Measurements from ENCODE around the gene CNNM2.

The CNNM2 gene

GRCh38 chr10:103106539-103106938 lies 188.4 kb downstream of the CNNM2 start:
- Histone ChIP-seq H3K9me3 (ENCODE audit: control insufficient read depth, insufficient read depth, low read depth, low read length) (no peaks in the 10 kb centered on the region), H3K36me3 (ENCODE audit: control insufficient read depth, insufficient read depth, low read length) (peaks cover 27% of the 10 kb centered on the region), H3K4me3 (ENCODE audit: low read depth, low read length) (no peak overlapping the region), H3K4me1 (ENCODE audit: control insufficient read depth, insufficient read depth, low read length) (peaks cover 14% of the 10 kb centered on the region), H3K27me3 (ENCODE audit: control insufficient read depth, insufficient read depth, low read length) (no peaks in the 10 kb centered on the region), H3K27ac (ENCODE audit: low read depth, low read length) (no peak overlapping the region), H3K9ac (ENCODE audit: low read length) (no peak overlapping the region)

- H3K4me1 ChIP-seq (ENCODE audit: control insufficient read depth, insufficient read depth, low read length): peaks cover 15% of the 10 kb centered on the region
- H3K9me3 ChIP-seq (ENCODE audit: control insufficient read depth, insufficient read depth, low read depth, low read length): no peaks in the 10 kb centered on the region
- no peak overlapping the region for H3K4me3 ChIP-seq (ENCODE audit: low read depth, low read length)
- H3K9ac ChIP-seq (ENCODE audit: low read length): no peak overlapping the region
- H3K27me3 ChIP-seq (ENCODE audit: control insufficient read depth, insufficient read depth, low read length): no peaks in the 10 kb centered on the region
- H3K27ac ChIP-seq (ENCODE audit: low read depth, low read length): no peak overlapping the region
- H3K36me3 ChIP-seq (ENCODE audit: control insufficient read depth, insufficient read depth, low read length): peaks cover 12% of the 10 kb centered on the region; the same call in 1 of the 2 replicates
Measured at GRCh38 chr10:103109821-103110220, 191.7 kb downstream of the CNNM2 start.

- Histone ChIP-seq H3K27ac (ENCODE audit: low read depth, low read length) (no peak overlapping the region), H3K9ac (ENCODE audit: low read length) (no peak overlapping the region), H3K4me1 (ENCODE audit: control insufficient read depth, insufficient read depth, low read length) (peaks cover 16% of the 10 kb centered on the region), H3K36me3 (ENCODE audit: control insufficient read depth, insufficient read depth, low read length) (peaks cover 9% of the 10 kb centered on the region; the same call in 1 of the 2 replicates), H3K9me3 (ENCODE audit: control insufficient read depth, insufficient read depth, low read depth, low read length) (no peaks in the 10 kb centered on the region), H3K27me3 (ENCODE audit: control insufficient read depth, insufficient read depth, low read length) (no peaks in the 10 kb centered on the region), H3K4me3 (ENCODE audit: low read depth, low read length) (no peak overlapping the region)
Measured at GRCh38 chr10:103110407-103110806, 192.3 kb downstream of the CNNM2 start.

- Histone ChIP-seq H3K27me3 (ENCODE audit: control insufficient read depth, insufficient read depth, low read length) (no peaks in the 10 kb centered on the region), H3K9me3 (ENCODE audit: control insufficient read depth, insufficient read depth, low read depth, low read length) (no peaks in the 10 kb centered on the region), H3K4me3 (ENCODE audit: low read depth, low read length) (no peak overlapping the region), H3K4me1 (ENCODE audit: control insufficient read depth, insufficient read depth, low read length) (peaks cover 16% of the 10 kb centered on the region), H3K36me3 (ENCODE audit: control insufficient read depth, insufficient read depth, low read length) (peaks cover under 1% of the 10 kb centered on the region; the same call in 1 of the 2 replicates), H3K9ac (ENCODE audit: low read length) (no peak overlapping the region), H3K27ac (ENCODE audit: low read depth, low read length) (no peak overlapping the region)
Measured at GRCh38 chr10:103111031-103111917, 193.2 kb downstream of the CNNM2 start.

- peaks cover 16% of the 10 kb centered on the region for H3K4me1 ChIP-seq (ENCODE audit: control insufficient read depth, insufficient read depth, low read length)
- no peaks in the 10 kb centered on the region for H3K27me3 ChIP-seq (ENCODE audit: control insufficient read depth, insufficient read depth, low read length)
- no peaks in the 10 kb centered on the region for H3K36me3 ChIP-seq (ENCODE audit: control insufficient read depth, insufficient read depth, low read length)
- H3K9me3 ChIP-seq (ENCODE audit: control insufficient read depth, insufficient read depth, low read depth, low read length): no peaks in the 10 kb centered on the region
- no peak overlapping the region for H3K4me3 ChIP-seq (ENCODE audit: low read depth, low read length)
- no peak overlapping the region for H3K27ac ChIP-seq (ENCODE audit: low read depth, low read length)
- H3K9ac ChIP-seq (ENCODE audit: low read length): no peak overlapping the region
Measured at GRCh38 chr10:103111918-103112877, 194.1 kb downstream of the CNNM2 start.

- H3K9ac ChIP-seq (ENCODE audit: low read length): no peak overlapping the region
- no peaks in the 10 kb centered on the region for H3K9me3 ChIP-seq (ENCODE audit: control insufficient read depth, insufficient read depth, low read depth, low read length)
- H3K27ac ChIP-seq (ENCODE audit: low read depth, low read length): no peak overlapping the region
- no peaks in the 10 kb centered on the region for H3K36me3 ChIP-seq (ENCODE audit: control insufficient read depth, insufficient read depth, low read length)
- H3K4me1 ChIP-seq (ENCODE audit: control insufficient read depth, insufficient read depth, low read length): peaks cover 16% of the 10 kb centered on the region
- H3K4me3 ChIP-seq (ENCODE audit: low read depth, low read length): no peak overlapping the region
- no peaks in the 10 kb centered on the region for H3K27me3 ChIP-seq (ENCODE audit: control insufficient read depth, insufficient read depth, low read length)
Measured at GRCh38 chr10:103114876-103115275, 196.8 kb downstream of the CNNM2 start.

GRCh38 chr10:103117247-103117646 lies 199.2 kb downstream of the CNNM2 start:
- H3K27ac ChIP-seq (ENCODE audit: low read depth, low read length): no peak overlapping the region

GRCh38 chr10:103120546-103120945 lies 202.5 kb downstream of the CNNM2 start:
- H3K4me1 ChIP-seq (ENCODE audit: control insufficient read depth, insufficient read depth, low read length): no peaks in the 10 kb centered on the region; the same call in 1 of the 2 replicates
- H3K27me3 ChIP-seq (ENCODE audit: control insufficient read depth, insufficient read depth, low read length): no peaks in the 10 kb centered on the region
- peaks cover 7% of the 10 kb centered on the region; the same call in 1 of the 2 replicates for H3K36me3 ChIP-seq (ENCODE audit: control insufficient read depth, insufficient read depth, low read length)
- no peak overlapping the region for H3K9ac ChIP-seq (ENCODE audit: low read length)
- no peaks in the 10 kb centered on the region for H3K9me3 ChIP-seq (ENCODE audit: control insufficient read depth, insufficient read depth, low read depth, low read length)
- no peak overlapping the region for H3K4me3 ChIP-seq (ENCODE audit: low read depth, low read length)
- H3K27ac ChIP-seq (ENCODE audit: low read depth, low read length): no peak overlapping the region

More at GRCh38 chr10:103117247-103117646, 199.2 kb downstream of the CNNM2 start:
- no peaks in the 10 kb centered on the region for H3K9me3 ChIP-seq (ENCODE audit: control insufficient read depth, insufficient read depth, low read depth, low read length)
- H3K4me1 ChIP-seq (ENCODE audit: control insufficient read depth, insufficient read depth, low read length): 0 out of 2 replicates have a peak, but pooled peaks cover 3% of the 10 kb centered on the region
- H3K36me3 ChIP-seq (ENCODE audit: control insufficient read depth, insufficient read depth, low read length): no peaks in the 10 kb centered on the region
- no peak overlapping the region for H3K9ac ChIP-seq (ENCODE audit: low read length)
- H3K27me3 ChIP-seq (ENCODE audit: control insufficient read depth, insufficient read depth, low read length): no peaks in the 10 kb centered on the region
- H3K4me3 ChIP-seq (ENCODE audit: low read depth, low read length): no peak overlapping the region

GRCh38 chr10:103120977-103121735 lies 203.1 kb downstream of the CNNM2 start:
- Histone ChIP-seq H3K27ac (ENCODE audit: low read depth, low read length) (no peak overlapping the region), H3K4me3 (ENCODE audit: low read depth, low read length) (no peak overlapping the region)

GRCh38 chr10:103123282-103124024 lies 205.4 kb downstream of the CNNM2 start:
- H3K4me3 ChIP-seq (ENCODE audit: low read depth, low read length): no peak overlapping the region
- no peak overlapping the region for H3K27ac ChIP-seq (ENCODE audit: low read depth, low read length)
- H3K4me1 ChIP-seq (ENCODE audit: control insufficient read depth, insufficient read depth, low read length): no peaks in the 10 kb centered on the region; the same call in 1 of the 2 replicates
- H3K36me3 ChIP-seq (ENCODE audit: control insufficient read depth, insufficient read depth, low read length): peaks cover 14% of the 10 kb centered on the region
- no peaks in the 10 kb centered on the region for H3K9me3 ChIP-seq (ENCODE audit: control insufficient read depth, insufficient read depth, low read depth, low read length)
- H3K9ac ChIP-seq (ENCODE audit: low read length): no peak overlapping the region
- H3K27me3 ChIP-seq (ENCODE audit: control insufficient read depth, insufficient read depth, low read length): no peaks in the 10 kb centered on the region

More at GRCh38 chr10:103120977-103121735, 203.1 kb downstream of the CNNM2 start:
- no peaks in the 10 kb centered on the region for H3K9me3 ChIP-seq (ENCODE audit: control insufficient read depth, insufficient read depth, low read depth, low read length)
- no peak overlapping the region for H3K9ac ChIP-seq (ENCODE audit: low read length)
- H3K36me3 ChIP-seq (ENCODE audit: control insufficient read depth, insufficient read depth, low read length): peaks cover 9% of the 10 kb centered on the region; the same call in 1 of the 2 replicates
- no peaks in the 10 kb centered on the region; the same call in 1 of the 2 replicates for H3K4me1 ChIP-seq (ENCODE audit: control insufficient read depth, insufficient read depth, low read length)
- no peaks in the 10 kb centered on the region for H3K27me3 ChIP-seq (ENCODE audit: control insufficient read depth, insufficient read depth, low read length)
